ENCODE data around the gene UCK2.

The UCK2 gene

DNA sequence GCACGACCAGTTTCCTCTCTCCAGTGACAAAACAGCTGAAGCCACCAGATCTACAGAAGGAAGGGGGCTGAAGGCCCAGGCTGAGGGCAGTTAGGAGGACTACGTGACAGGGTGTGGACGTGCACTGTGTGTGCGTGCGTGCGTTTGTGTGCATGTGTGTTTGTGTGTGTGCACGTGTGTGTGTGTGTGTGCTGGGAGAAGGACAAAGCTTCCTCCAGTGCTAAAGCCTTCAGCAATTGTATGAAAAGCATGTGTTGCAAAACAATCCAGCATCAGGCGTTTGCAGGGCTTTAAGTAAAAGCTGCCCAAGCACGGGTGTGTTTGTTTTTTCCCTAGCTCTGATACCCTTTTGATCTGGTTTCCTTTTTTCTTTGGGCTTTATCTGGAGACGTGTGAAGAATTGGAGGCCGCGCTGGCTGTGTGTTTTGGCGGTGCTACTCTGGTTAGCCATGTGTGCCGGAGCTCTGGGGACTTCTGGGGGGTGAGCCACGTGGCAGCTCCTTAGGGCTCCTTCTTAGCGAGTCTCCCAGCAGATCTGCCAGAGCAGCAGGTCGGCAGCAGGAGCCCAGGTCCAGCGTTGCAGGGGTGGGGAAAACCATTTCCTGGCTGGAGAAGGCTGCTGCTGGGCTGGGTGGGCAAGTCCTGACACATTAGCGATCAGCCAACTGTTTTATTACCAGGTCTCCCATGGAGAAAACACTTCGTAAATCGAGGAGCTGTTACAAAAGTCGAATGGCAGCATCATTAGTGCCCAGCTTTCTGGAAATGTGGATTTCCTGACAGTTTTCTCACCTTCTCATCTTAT is 73.4 kb downstream of the UCK2 start:
- no peak for DNase-seq (ENCODE audit: low spot score)

- no peak for DNase-seq (ENCODE audit: low spot score)
These were observed 75.2 kb downstream of the UCK2 start for GRCh38 chr1:165902565-165902964.

DNA sequence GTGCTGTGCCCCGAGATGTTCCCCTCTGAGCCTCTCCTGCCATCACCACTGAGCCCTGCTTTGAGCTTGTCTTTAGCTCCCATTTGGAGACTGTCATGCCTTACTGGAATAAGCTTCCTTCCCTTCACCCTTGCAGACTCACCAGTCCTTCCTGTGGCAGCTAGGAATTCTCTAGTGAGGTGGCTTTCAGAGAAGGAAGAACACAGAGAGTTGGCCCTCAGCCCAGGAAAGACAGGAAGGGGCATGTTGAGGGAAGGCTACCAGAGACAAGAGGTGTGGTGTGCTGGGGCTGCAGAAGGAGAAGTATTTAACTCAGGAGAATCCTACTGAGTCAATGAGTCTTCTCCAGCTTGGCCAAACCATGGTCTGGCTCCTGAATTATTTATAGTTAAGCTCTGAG is 76.3 kb downstream of the UCK2 start:
- DNase-seq (ENCODE audit: low spot score), result peak; percentile 94

DNA sequence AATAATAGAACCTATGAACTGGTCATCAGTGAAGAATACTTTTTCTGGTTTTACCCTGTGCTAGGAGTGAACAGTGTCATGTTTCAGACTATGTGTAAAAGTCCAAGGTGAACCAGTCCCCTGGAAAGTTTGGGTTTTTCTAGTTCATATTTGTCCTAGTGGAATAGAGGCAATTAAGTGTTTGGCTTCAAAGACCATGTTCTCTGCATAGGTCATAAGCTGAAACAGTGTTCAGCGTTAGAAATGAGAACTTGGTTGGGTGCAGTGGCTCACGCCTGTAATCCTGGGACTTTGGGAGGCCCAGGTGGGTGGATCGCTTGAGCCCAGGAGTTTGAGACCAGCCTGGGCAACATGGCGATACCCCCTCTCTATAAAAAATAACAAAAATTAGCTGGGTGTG is 77.5 kb downstream of the UCK2 start:
- DNase-seq (ENCODE audit: low spot score), result no peak

DNA sequence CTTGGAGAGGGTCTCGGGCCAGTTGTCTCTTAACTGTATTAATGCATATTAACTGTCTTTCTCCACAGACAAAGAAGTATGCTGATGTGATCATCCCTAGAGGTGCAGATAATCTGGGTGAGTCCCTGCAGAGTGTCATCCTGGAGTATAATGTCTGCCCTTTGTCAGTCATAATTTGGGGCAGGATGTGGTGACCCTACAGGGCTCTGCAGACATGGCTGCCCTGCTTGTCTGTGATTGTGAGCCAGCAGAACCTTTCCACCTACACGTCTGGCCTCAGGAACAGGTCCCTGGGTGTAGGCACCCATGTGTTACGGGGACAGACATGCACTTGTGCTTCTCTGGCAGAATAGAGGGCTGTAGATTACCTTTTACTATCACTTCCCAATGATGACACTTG is 78.4 kb downstream of the UCK2 start:
- DNase-seq (ENCODE audit: low spot score), result no peak

DNA sequence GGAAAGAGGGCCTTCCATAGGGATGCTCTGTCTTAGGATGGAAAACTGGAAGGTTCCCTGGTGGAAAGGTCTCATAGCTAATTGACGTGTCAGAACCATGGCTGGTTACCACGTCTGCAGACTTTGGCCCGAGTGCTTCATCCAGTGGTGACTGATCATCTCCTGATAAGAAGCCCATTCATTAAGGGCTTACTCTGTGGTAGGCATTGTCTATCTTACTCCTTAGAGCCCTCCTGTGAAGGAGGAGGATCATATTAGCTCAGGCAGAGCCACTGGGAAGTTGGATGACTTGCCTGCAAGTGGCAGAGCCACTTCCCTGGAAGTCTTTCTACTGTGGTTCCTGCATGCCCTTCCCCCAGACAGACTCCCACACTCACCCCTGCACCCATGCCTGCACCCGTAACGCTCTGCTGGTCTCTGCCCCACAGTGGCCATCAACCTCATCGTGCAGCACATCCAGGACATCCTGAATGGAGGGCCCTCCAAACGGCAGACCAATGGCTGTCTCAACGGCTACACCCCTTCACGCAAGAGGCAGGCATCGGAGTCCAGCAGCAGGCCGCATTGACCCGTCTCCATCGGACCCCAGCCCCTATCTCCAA is 79.9 kb downstream of the UCK2 start:
- DNase-seq (ENCODE audit: low spot score), result no peak

- DNase-seq (ENCODE audit: low spot score), result no peak
These were observed 83.5 kb downstream of the UCK2 start for GRCh38 chr1:165910764-165911421.

GRCh38 chr1:165911609-165912281 is 84.3 kb downstream of the UCK2 start:
- no peak for DNase-seq (ENCODE audit: low spot score)

DNA sequence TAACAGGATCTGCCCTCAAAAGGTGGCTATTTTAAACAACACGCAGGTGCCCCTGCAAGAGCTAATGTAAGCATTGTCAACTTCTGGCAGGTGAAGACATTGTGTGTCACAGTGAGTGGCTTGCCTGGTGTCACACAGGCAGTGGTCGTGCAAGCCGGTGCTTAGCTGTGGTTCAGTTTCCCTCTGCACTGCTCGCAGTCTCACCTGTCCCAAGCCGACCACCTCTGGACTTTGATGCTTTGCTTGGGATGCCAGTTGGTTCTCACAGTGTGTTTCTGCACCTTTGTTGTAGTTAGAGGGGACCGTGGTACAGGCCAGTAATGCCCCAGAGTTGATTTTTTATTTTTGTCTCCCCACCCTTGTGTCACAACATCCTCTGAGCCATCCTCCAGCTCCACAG is 85.2 kb downstream of the UCK2 start:
- DNase-seq (ENCODE audit: low spot score), result no peak

DNA sequence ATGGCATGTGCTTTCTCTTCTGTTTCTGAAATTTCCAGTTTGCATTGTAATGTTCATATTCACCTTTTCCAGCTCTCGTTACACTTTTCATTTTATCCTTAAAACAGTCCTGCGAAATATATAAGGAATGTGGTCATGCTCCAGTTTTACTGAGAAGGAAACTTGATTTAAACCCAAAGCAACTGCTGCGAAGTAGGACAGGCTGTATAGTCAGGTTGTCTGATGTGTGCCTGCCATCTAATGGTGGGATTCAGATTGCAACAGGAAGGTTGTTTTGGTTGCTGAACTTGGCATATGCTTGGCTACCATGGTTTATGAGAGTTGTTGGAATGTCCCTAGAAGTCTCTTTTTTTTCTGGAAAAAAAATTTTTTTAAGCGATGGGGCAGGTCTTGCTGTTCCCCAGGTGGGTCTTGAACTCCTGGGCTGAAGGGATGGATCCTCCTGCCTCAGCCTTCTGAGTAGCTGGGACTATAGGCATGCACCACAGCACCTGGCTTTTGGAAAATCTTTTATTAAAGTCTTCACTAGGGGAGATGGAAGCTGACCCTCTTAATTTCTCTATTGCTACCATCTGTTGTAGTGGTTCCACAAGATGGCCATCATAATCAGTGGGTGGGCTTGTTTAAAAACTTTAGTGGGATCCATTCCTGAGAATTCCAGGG is 86.9 kb downstream of the UCK2 start:
- DNase-seq (ENCODE audit: low spot score), result peak; percentile 74

DNA sequence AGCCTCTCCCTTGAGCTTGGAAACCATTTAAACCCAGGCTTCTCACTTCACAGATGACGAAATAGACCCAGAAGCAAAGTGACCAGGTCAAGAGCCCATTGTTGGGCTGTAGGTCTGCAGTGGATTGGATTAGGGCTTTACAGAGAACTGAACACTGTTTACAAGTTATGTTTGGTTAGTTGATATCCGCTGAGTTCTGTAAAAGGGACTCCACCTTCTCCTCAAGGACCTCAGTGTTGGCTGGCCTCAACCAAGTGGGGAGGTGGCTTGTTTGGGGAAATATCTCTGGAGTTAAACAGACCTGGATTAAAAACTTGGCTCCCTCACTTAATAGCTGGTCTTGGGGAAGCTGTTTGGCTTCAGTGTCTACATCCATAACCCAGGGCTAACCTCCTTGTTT is 88.1 kb downstream of the UCK2 start:
- no peak for DNase-seq (ENCODE audit: low spot score)

GRCh38 chr1:165915932-165916348 is 88.5 kb downstream of the UCK2 start:
- no peak for DNase-seq (ENCODE audit: low spot score)

GRCh38 chr1:165917166-165917565 is 89.8 kb downstream of the UCK2 start:
- no peak for DNase-seq (ENCODE audit: low spot score)

DNA sequence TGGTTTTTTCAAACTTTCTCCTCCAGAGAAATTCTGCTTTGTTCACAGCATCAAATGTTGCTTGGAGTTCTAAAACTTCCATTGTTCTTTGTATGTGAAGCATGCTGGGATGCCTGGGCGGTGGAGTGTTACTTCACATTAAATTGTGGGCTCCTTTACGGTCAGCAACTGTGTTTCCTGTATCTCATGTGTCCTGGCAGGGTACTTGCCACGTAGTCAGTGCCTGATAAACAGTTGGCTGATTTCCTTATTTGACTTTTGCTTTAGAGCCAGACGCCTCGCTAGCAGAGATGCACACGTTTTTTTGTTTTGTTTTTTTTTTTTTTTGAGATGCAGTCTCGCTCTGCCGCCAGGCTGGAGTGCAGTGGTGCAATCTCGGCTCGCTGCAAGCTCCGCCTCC is 96.7 kb downstream of the UCK2 start:
- no peak for DNase-seq (ENCODE audit: low spot score)

DNA sequence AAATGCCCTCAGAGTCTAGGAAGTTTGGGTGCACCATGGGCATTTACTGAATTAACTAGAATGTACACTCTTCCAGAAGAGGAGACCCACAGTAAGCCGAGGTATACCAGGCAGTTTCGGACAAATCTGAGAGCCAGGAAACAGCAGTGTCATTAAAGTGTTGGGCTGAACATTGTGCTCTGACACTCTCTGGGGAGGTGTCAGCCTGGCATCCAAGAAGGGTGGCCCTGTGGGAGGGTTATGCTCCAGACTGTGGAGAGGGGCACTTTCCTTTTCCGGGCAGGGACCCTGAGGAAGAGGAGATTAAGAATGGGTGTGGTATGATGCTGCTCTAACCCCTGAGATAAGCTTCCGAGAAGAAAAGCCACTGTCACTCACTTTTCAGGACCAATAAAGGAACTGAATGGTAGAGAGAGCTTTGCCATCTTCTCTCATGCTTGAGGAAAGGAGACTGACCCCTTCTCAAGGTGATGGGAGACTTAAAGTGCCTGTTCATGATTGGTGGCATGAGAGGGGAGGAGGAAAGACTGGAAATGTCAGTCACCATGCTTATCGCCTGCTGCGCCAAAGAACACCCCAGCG is 98.2 kb downstream of the UCK2 start:
- DNase-seq (ENCODE audit: low spot score), result no peak

GRCh38 chr1:165927169-165927568 is 99.8 kb downstream of the UCK2 start:
- DNase-seq (ENCODE audit: low spot score), result no peak

DNA sequence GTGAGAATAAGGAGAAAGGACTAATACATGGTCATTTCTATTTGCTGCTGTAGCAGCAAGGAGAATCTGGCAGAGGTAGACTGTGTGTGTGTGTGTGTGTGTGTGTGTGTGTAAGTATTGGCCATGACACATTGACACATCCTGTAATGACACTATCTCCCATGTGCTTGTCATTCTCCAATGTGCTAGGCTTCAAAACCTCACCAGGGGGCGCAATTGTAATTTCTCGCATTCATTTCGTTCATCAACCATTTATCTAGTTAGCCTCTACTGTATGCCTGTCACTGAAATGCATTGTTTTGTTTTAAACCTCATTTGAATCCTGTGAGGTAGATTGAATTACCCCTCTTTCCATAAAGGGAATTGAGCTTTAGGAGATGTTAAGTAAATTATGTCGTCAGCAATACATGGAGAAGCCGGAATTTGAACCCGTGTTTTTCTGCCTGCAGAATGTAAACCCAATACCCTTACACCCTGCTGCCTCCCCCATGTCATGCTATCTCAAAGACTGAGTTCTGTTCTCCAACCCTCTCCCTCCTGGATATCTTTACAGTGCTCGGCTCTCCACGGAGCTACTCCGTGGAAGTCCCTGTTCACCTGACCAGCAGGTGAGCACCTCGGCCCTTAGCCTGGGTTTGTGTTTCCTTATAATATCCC is 100.8 kb downstream of the UCK2 start:
- peak; percentile 79 for DNase-seq (ENCODE audit: low spot score)

DNA sequence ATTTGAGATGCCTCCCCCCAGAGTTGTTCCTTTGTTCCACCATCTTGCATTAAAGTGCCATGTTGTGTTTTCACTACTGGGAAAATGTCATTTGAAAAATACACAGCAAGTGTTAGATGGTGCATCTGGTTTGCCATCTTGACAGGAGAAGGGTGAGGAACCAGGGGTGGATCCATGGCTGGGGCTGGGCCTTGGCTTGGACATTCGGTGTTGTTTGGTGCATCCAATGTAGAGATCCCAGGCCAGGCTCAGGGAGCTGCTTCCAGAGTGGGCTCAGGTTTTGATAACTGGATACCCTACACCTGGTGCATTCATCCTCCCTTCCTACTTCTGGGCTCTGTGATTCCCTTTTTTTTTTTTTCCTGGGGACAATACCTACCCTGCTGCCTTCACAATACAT is 103.5 kb downstream of the UCK2 start:
- DNase-seq (ENCODE audit: low spot score), result no peak

GRCh38 chr1:165933446-165934170 is 106.2 kb downstream of the UCK2 start:
- no peak for DNase-seq (ENCODE audit: low spot score)

- no peak for DNase-seq (ENCODE audit: low spot score)
These were observed 109.1 kb downstream of the UCK2 start for GRCh38 chr1:165936542-165936941.

- DNase-seq (ENCODE audit: low spot score), result no peak
These were observed 110.4 kb downstream of the UCK2 start for GRCh38 chr1:165937829-165938228.
